ENCODE results near the gene ACOT11.
A peak's percentile ranks its signal among the peaks of the same experiment; 100 is the strongest.
"Not testable (repeated sequence)": the region's sequence is repeated elsewhere in the genome, so short reads cannot be mapped to it uniquely, and the experiment has no call there.

The ACOT11 gene

DNA sequence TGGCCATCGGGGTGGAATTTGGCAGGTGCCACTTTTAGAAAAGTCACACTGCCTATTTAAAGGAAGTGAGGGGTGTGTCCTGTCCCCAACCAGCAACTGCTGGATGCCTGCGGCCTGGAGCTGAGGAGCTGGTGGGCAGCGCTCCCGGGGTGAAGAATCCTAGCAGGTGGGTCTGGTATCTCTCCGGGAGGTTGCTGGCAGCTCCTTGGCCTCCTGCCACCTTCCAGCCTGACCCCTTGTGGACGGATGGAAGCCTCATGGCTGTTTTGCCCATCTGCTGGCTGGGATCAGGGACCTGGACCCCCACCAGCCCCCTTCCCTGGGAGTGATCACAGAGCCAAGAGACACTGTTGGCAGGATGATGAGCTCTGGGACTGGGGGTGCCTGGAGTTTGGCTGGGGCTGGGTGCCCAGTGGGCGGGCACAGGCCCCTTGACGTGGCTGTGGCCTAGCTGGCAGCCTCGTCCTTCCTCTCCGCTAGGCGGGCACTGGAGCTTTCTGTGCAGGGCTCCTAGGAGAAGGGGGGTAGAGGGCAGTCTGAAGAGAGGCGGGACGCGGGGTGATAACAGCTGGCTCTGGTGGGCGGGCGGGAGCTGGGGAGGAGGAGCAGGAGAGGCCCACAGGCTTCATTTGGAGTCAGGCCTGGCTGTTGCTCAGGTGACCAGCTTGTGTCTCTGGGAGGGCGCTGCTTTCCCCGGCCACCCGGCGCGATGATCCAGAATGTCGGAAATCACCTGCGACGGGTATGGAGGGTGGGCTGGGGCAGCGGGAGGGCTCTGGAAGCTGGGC is at the start of gene ACOT11:
ACOT11 (plus strand) TSS at position 628 of the 788 bp plus-strand sequence; CDS start at position 710, 82 bp downstream.
- DNase-seq = peak; percentile 28 to 46

- DNase-seq = no peak
Measured at GRCh38 chr1:54498383-54499096, 49.5 kb upstream of the ACOT11 start.

DNA sequence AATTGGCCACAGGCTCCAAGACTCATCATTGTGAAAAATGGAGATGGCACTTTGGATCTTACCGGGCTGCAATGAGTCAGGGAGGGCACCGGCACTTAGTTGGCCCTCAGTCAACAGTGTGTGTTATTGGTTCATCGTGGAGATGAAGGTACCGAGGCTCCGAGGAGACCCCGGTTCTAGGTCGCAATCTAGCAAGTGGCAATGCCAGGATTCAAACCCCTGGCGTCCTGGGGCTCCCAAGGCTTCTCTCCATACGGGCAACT is 49.0 kb upstream of the ACOT11 start:
- DNase-seq = no peak

GRCh38 chr1:54499360-54500106 is 48.5 kb upstream of the ACOT11 start:
- peak in 1 of 2 experiments; percentile 18 for DNase-seq

DNA sequence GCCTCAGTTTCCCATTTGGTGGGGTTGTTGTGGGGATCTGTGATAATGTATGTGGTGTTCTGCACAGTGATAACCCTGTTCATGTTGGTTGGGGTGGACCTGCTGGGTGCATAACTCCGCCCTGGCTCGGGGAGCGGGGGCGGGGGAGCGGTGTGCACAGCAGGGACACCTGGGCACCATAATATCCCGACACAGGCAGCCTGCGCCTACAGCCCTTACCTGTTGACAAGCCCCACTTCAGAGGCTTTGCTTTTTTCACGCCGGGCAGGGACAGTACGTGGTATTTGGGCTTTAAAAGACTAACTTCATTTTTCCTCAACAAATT is 48.0 kb upstream of the ACOT11 start:
- no peak for DNase-seq

DNA sequence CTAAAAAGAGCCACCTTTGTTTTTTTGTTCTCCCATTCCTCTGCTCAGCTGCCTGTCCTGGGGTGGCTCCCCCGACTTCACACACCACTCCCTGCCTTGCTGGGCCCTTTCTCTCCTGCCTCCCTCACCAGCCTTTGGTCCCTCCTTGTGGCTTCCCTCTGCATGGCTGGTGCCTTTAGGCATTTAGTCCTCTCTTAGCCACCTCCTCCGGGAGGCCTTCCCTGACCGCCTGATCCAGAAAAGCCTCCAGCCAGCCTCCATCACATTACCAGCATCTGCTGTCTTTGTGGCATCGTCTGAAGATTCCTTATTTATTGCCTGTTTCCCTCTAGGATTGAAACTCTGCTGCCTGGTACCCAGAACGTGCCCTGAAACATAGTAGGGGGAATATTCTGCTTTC is 46.2 kb upstream of the ACOT11 start:
- DNase-seq = no peak

- no peak for DNase-seq
Measured at GRCh38 chr1:54502342-54502741, 45.7 kb upstream of the ACOT11 start.

DNA sequence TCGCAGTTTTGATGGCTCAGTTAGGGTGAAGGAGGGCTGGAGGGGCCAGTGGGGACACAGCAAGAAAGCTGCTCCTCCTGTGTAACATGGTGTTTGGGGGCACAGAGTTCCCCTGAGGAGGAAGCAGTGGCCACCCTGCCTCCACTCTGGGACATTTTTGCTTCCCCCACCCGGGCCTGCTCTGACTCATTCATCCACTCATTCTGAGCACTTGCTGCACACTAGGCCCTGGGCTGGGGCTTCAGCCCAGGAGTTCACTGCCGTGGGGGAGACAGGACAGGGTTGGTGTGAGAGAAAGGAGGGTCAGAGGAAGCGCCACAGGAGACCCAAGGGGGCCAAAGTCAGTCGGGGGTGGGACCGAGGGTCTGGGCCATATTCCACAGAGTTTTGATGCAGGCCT is 41.4 kb upstream of the ACOT11 start:
- no peak for DNase-seq

GRCh38 chr1:54507033-54507870 is 40.8 kb upstream of the ACOT11 start:
- no peak for DNase-seq

DNA sequence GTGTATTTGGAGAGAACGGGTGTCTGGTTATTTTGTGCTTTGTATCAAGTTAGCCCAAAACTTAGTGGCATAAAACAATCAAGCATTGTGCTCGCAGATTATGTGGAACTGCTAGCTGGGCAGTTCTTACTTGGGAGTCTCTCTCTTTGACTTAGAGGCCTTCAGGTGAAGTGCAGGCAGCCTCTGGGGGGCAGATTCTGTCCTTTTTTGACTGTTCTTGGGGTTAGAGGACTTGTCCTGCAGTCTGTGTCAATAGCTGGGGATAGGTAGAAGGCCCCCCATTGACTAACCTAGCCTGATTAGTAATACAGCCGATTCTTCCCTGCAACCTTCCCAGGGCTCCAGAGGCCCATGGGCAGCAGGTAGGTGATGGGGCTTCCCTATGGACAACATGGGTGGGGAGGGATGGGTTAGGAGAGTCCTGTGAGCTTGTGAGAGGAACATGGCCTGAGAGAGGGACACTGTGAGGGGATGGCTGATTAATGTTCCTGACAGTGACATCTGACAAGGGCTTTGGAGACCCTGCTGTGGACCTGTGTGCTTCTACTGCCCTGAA is 37.2 kb upstream of the ACOT11 start:
- no peak for DNase-seq

DNA sequence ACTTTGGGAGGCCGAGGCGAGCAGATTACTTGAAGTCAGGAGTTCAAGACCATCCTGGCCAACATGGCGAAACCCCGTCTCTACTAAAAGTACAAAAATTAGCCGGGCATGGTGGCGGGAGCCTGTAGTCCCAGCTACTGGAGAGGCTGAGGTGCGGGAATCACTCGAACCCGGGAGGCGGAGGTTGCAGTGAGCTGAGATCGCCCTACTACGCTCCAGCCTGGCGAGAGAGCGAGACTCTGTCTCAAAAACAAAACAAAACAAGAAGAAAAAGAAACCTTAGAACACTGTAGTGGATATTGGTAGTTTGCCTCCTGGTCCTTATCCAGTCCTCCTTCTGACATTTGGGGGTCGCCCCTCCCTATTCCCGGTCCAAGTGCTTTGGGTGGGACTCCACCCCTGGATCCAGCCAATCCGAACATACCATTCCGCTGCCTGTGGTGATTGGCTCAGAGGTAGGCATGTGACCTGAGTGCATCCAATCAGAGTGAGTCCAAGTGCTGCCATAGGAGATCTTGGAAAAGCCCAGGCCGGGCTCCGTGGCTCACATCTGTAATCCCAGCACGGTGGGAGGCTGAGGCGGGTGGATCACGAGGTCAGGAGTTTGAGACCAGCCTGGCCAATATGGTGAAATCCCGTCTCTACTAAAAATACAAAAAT is 34.0 kb upstream of the ACOT11 start:
- DNase-seq = not testable (repeated sequence)

DNA sequence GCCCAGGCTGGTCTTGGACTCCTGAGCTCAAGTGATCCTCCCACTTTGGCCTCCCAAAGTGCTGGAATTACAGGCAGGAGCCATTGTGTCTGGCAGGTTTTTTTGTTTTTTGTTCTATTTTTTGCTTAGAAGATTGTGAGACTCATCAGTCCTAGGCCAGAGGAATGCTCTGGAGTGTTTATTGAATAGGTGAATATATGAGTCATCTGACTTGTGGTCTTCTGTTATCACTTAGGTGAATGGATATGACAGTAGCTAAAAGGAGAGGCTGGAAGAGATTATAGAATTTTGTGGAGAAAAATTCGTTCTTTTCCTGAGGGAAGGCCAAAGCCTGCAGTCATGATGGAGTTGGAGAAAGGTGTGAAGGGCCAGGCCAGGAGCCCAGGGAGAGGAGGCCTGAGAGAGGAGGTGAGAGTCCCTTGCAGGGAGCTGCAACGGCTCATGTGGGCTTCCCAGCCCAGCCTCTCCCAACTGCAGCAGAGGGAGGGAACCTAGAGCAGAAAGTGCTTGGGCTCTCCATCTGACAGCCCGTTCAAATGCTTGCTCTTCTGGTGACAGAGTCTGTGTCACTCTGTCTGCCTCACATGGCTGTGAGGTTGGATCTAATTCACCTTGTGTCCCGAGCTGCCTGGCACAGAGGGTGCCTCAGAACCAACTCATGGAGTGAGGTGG is 31.6 kb upstream of the ACOT11 start:
- no peak for DNase-seq

GRCh38 chr1:54517496-54517895 is 30.5 kb upstream of the ACOT11 start:
- DNase-seq = peak in 1 of 2 experiments; percentile 22

DNA sequence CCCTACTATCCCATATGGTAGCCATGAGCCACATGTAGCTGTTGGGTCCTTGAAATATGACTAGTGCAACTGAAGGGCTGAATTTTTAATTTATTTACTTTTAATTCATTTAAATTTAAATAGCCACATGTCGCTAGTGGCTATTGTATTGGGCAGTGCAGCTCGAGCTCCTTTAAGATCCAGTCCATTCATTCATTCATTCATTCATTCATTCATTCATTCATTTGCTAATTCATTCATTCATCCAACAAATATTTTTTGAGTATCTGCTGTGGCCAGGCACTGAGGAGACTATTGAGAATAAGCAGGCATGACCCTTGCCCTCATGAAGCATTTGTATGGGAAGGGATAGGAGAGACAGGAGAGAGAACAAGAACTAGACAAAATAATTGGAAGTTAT is 29.5 kb upstream of the ACOT11 start:
- no peak for DNase-seq

- DNase-seq = no peak
Measured at GRCh38 chr1:54519709-54520108, 28.3 kb upstream of the ACOT11 start.

DNA sequence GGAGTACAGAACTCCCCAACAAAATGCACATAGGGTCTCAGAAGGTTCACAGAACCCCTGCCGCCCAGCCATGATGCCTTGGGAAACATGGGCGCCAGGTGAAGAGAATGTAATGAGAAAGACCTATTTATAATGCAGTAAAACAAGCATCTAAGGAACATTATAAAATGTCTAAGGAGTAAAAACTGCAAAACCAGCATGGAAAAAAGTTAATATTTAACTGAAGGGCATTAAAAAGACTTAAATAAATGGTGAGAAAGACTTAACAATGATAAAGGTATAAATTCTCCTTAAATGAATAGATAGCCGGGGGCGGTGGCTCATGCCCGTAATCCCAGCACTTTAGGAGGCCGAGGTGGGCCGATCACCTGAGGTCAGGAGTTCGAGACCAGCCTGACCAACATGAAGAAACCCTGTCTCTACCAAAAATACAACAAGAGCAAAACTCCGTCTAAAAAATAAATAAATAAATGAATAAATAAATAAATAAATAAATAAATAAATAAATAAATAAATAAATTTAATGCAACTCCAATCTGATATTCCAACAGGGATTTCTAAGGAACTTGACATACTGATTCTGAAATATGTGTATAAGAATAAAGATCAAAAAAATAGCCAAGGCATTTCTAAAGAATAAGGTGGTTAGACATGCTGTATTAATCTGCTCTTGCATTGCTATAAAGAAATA is 27.3 kb upstream of the ACOT11 start:
- DNase-seq = no peak

GRCh38 chr1:54526565-54526964 is 21.5 kb upstream of the ACOT11 start:
- DNase-seq = not testable (repeated sequence)

DNA sequence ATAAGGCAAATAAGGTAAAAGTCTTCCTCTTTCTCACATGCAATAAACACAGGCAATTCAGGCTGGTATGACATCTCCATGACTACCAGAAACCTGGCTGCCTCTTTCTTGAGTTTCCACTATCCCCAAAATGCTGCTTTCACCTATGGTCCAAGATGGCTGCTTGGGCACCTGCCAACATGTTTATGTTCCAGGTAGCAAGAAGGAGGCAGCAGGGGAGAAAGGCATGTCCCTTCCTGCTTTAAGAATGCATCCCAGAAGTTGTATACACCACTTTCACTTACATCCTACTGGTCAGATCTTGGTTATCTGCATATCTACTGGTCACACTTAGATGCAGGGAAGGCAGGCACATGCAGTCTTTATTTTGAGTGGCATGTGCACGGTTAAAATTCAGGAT is 19.4 kb upstream of the ACOT11 start:
- DNase-seq = no peak

DNA sequence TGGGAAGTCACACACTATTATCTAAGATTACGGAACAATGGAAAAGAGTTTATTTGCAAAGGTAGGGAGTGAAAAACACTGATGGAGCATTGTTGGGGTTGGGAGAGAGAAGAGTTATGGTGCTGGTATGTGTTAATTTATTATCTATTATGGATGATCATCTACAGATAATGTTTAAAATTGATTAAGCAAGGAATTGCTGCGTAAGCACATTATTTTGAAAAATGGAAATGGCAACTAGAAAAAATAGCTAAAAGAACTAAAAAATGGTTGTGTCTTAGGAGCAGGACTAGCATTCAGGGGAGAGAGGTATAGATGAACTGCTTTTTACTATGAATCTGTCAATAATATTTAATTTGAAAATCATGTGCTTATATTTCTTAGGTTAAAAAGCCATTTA is 16.0 kb upstream of the ACOT11 start:
- no peak for DNase-seq

GRCh38 chr1:54536656-54537055 is 11.4 kb upstream of the ACOT11 start:
- not testable (repeated sequence) for DNase-seq

GRCh38 chr1:54537611-54538010 is 10.4 kb upstream of the ACOT11 start:
- no peak for DNase-seq
